ENCODE data around the gene CDK18.

Gene CDK18

DNA sequence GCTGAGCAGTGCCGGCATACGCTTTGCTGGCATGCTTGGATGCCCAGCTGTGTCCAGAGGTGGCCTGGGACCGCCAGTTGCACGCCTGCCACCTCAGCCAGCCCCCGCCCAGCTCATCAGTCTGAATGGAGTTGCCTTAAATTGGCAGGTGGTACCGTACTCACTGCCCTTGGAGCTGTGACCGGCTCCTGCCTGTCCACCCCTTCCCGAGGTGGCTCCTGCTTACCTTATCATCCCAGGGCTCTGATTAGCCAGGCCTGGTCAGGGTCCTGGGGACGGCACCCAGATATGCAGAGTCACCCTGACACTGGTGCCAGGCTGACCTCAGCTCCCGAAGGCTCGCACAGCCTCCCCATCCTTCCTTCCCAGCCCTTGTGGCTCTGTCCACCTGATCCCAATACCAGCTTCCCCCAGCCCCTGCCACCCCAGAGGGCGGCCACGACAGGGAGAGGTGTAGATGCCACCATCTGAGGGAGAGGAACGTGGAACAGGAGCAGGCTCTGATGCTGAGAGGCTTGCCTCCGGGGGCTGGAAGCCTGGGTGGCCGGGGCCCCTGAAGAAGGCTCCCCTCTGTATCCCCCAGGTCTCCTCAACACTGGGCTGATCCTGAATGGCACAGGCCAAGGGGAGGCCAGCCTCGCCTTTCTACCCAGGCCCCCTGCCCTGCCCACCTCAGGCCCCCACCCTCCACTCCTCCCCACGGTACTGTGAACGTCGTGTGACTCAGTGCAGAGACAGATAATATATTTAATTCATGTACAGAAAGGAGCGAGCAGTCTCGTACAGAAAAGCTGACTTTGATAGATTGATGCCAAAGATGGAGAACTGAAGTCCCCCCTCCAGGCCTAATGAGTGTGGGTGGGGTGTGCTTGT, 27.8 kb downstream of the CDK18 start:
- Histone ChIP-seq H3K36me3 (replicated peaks; ENCODE audit: insufficient read depth, low read length) (no peaks in the 10 kb centered on the region), H3K27me3 (replicated peaks; ENCODE audit: insufficient read depth, low read length) (peaks cover 71% of the 10 kb centered on the region)
- DNase-seq = no peak

DNA sequence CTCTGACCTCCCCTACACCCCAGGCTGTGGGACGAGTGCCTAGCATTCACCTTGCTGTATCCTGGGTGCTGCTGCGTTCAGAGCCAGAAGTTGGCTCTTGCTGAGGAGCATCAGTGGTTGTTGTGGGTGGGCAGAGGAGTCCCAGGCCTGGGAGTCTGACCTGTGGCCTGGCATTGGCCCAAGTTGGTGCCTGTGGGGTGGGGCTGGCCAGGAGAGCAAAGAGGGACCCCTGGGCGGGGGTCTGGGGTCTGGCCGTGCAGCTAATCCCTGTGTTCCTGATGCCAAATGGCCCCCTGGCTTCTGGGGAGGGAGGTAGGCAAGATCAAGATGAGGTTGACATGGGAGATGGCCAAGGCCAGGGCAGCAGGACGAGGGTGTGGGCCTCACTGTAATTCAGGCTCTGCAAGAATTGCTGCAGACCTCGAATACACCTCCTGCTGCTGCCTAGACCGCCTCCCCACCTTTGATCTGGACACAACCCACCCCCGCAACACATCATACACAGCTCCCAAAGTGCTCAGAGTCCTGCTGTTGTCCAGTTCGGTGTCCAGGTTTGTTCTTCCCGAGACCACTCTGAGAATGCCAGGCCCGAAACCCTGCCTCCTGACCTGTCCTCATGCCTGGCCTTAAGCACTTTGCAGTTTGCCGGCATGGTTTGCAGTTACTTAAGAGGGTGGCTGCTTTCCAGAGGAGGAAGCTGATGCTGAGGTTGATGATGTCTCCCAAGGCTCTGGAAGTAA, 28.7 kb downstream of the CDK18 start:
- Histone ChIP-seq H4K20me1 (ENCODE audit: insufficient read depth, low read length) (no peaks in the 10 kb centered on the region), H3K4me3 (ENCODE audit: low read length) (no peak overlapping the region), H3K36me3 (replicated peaks; ENCODE audit: insufficient read depth, low read length) (no peaks in the 10 kb centered on the region), H3K4me2 (ENCODE audit: low read depth, low read length) (no peak overlapping the region), H3K27me3 (replicated peaks; ENCODE audit: insufficient read depth, low read length) (peaks cover 69% of the 10 kb centered on the region), H3K79me2 (ENCODE audit: low read length) (no peaks in the 10 kb centered on the region), H3K9me2 (replicated peaks; ENCODE audit: insufficient read depth, low read length) (no peaks in the 10 kb centered on the region), H3K9me3 (replicated peaks; ENCODE audit: insufficient read depth, low read length) (no peaks in the 10 kb centered on the region), H3K4me1 (ENCODE audit: low read length) (no peaks in the 10 kb centered on the region), H3F3A (ENCODE audit: insufficient read depth, low read length) (no peaks in the 10 kb centered on the region), H3K9ac (ENCODE audit: low read length) (no peak overlapping the region), H3K27ac (ENCODE audit: low read length) (no peak overlapping the region), H2AFZ (ENCODE audit: low read length) (no peak overlapping the region)
- no peak for TF ChIP-seq EZH2 (optimal IDR thresholded peaks at IDR 0.05; ENCODE audit: low read depth, low read length)
- TF ChIP-seq, protein P1, sequence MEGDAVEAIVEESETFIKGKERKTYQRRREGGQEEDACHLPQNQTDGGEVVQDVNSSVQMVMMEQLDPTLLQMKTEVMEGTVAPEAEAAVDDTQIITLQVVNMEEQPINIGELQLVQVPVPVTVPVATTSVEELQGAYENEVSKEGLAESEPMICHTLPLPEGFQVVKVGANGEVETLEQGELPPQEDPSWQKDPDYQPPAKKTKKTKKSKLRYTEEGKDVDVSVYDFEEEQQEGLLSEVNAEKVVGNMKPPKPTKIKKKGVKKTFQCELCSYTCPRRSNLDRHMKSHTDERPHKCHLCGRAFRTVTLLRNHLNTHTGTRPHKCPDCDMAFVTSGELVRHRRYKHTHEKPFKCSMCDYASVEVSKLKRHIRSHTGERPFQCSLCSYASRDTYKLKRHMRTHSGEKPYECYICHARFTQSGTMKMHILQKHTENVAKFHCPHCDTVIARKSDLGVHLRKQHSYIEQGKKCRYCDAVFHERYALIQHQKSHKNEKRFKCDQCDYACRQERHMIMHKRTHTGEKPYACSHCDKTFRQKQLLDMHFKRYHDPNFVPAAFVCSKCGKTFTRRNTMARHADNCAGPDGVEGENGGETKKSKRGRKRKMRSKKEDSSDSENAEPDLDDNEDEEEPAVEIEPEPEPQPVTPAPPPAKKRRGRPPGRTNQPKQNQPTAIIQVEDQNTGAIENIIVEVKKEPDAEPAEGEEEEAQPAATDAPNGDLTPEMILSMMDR (IDR thresholded peaks at IDR 0.05; ENCODE audit: low read length) = no peak
- TF ChIP-seq EZH2phosphoT487 (IDR thresholded peaks at IDR 0.05; ENCODE audit: low read length) = no peak
- DNase-seq = no peak

More for the DNA sequence above, 27.8 kb downstream of the CDK18 start:
- no peak overlapping the region for H3K4me2 ChIP-seq (ENCODE audit: low read depth, low read length)
- H3K27ac ChIP-seq (ENCODE audit: low read length) = no peak overlapping the region
- H3K4me3 ChIP-seq (ENCODE audit: low read length) = no peak overlapping the region
- H3K9me3 ChIP-seq (replicated peaks; ENCODE audit: insufficient read depth, low read length) = no peaks in the 10 kb centered on the region
- H4K20me1 ChIP-seq (ENCODE audit: insufficient read depth, low read length) = no peaks in the 10 kb centered on the region
- no peaks in the 10 kb centered on the region for H3K9me2 ChIP-seq (replicated peaks; ENCODE audit: insufficient read depth, low read length)
- H3F3A ChIP-seq (ENCODE audit: insufficient read depth, low read length) = no peaks in the 10 kb centered on the region
- no peak overlapping the region for H3K9ac ChIP-seq (ENCODE audit: low read length)
- no peaks in the 10 kb centered on the region for H3K79me2 ChIP-seq (ENCODE audit: low read length)
- TF ChIP-seq, protein P1 (IDR thresholded peaks at IDR 0.05; ENCODE audit: low read length) = no peak
- TF ChIP-seq EZH2 (optimal IDR thresholded peaks at IDR 0.05; ENCODE audit: low read depth, low read length) (no peak), EZH2phosphoT487 (IDR thresholded peaks at IDR 0.05; ENCODE audit: low read length) (no peak)
- no peaks in the 10 kb centered on the region for H3K4me1 ChIP-seq (ENCODE audit: low read length)
- H2AFZ ChIP-seq (ENCODE audit: low read length) = no peak overlapping the region

DNA sequence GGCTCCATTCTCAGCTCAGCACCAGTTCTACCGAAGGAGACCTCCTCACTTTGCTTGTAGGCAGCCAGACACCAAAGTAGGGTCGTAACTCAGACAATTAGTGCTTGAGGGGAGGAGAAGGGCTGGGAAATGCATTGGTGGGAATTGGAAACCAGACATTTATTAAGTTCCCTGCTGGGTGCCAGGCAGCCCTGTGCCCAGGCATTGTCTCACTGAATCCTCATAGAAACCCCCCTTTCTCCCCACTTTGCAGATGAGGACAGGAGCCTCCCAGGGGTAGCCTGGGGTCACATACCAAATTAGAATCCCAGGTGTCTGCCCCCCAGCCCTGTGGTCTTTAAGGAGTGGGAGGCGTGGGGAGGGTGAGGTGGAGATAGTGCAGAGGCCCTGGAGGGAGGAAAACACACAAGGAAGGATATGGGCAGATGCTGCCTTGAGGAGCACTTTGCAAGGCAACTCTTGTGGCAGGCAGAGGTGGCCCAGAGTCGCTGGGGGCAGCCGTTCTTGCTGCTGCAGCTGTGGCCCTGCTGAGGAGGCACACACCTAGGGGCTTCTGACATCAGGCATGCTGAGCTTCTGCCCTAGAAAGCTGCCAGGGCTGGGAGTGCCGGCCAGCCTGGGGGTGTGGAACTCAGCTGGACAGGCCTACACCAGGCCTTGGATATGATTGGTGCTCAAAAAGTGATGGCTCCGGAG, 29.4 kb downstream of the CDK18 start:
- DNase-seq = no peak
- no peaks in the 10 kb centered on the region for H3K79me2 ChIP-seq (ENCODE audit: low read length)
- no peak overlapping the region for H3K27ac ChIP-seq (ENCODE audit: low read length)
- H3K9me3 ChIP-seq (replicated peaks; ENCODE audit: insufficient read depth, low read length) = no peaks in the 10 kb centered on the region
- no peaks in the 10 kb centered on the region for H3K4me1 ChIP-seq (ENCODE audit: low read length)
- H3K4me3 ChIP-seq (ENCODE audit: low read length) = no peak overlapping the region
- H2AFZ ChIP-seq (ENCODE audit: low read length) = no peak overlapping the region
- no peak overlapping the region for H3K4me2 ChIP-seq (ENCODE audit: low read depth, low read length)
- no peaks in the 10 kb centered on the region for H3F3A ChIP-seq (ENCODE audit: insufficient read depth, low read length)
- peaks cover 66% of the 10 kb centered on the region for H3K27me3 ChIP-seq (replicated peaks; ENCODE audit: insufficient read depth, low read length)
- TF ChIP-seq EZH2 (optimal IDR thresholded peaks at IDR 0.05; ENCODE audit: low read depth, low read length) = no peak
- TF ChIP-seq, protein P1 (IDR thresholded peaks at IDR 0.05; ENCODE audit: low read length) = no peak
- TF ChIP-seq EZH2phosphoT487 (IDR thresholded peaks at IDR 0.05; ENCODE audit: low read length) = no peak
- H4K20me1 ChIP-seq (ENCODE audit: insufficient read depth, low read length) = no peaks in the 10 kb centered on the region
- H3K36me3 ChIP-seq (replicated peaks; ENCODE audit: insufficient read depth, low read length) = no peaks in the 10 kb centered on the region
- H3K9me2 ChIP-seq (replicated peaks; ENCODE audit: insufficient read depth, low read length) = no peaks in the 10 kb centered on the region
- no peak overlapping the region for H3K9ac ChIP-seq (ENCODE audit: low read length)
